Measurements from ENCODE around the gene SNAPC4.

The SNAPC4 gene

GRCh38 chr9:136401173-136401922, 1.4 kb upstream of the SNAPC4 start:
- Histone ChIP-seq H4K20me1 (peaks cover 18 to 64% (median 47%) of the 10 kb centered on the region in 11 experiments; a peak in 21 of 22 replicates), H3K4me2 (no peak overlapping the region), H3K4me3 (no peak overlapping the region), H3K4me1 (peaks cover 41 to 54% (median 49%) of the 10 kb centered on the region in 10 experiments), H3K9me3 (replicated peaks in 1 of 11) (no peaks in the 10 kb centered on the region), H3K36me3 (peaks cover 48 to 72% (median 61%) of the 10 kb centered on the region in 11 experiments), H3K9ac (peak overlapping the region in 8 of 11 experiments; percentile 26 to 95 (median 83); a peak in 9 of 22 replicates), H3K27me3 (no peaks in the 10 kb centered on the region), H3K27ac (peak overlapping the region in 1 of 11 experiments; percentile 87; a peak in 2 of 22 replicates)
- no peak for TF ChIP-seq Cebpa-rat (IDR thresholded peaks at IDR 0.05)

GRCh38 chr9:136399176-136400037, 563 bp downstream of the SNAPC4 start:
- H3K4me1 ChIP-seq = peaks cover 23 to 35% (median 32%) of the 10 kb centered on the region in 10 experiments
- no peaks in the 10 kb centered on the region for H3K27me3 ChIP-seq
- no peak for TF ChIP-seq Cebpa-rat (IDR thresholded peaks at IDR 0.05)
- H3K4me2 ChIP-seq = peak overlapping the region; percentile 86 to 100 (median 94)
- H3K27ac ChIP-seq = peak overlapping the region in 10 of 11 experiments; percentile 60 to 87 (median 76); a peak in 21 of 22 replicates
- peaks cover 8 to 66% (median 52%) of the 10 kb centered on the region in 11 experiments; a peak in 20 of 22 replicates for H4K20me1 ChIP-seq
- peak overlapping the region; percentile 84 to 100 (median 94) for H3K4me3 ChIP-seq
- H3K9ac ChIP-seq = peak overlapping the region; percentile 79 to 95 (median 85)
- H3K9me3 ChIP-seq (replicated peaks in 1 of 11) = no peaks in the 10 kb centered on the region
- peaks cover 49 to 73% (median 64%) of the 10 kb centered on the region in 11 experiments for H3K36me3 ChIP-seq

- Histone ChIP-seq H3K27ac (peak overlapping the region in 2 of 11 experiments; percentile 79 to 87; a peak in 4 of 22 replicates), H3K4me2 (peak overlapping the region; percentile 86 to 100 (median 94)), H3K4me3 (peak overlapping the region in 9 of 10 experiments; percentile 84 to 100 (median 94); a peak in 17 of 20 replicates), H3K9me3 (replicated peaks in 1 of 11) (no peaks in the 10 kb centered on the region), H3K36me3 (peaks cover 58 to 73% (median 67%) of the 10 kb centered on the region in 11 experiments), H3K4me1 (peaks cover 12 to 24% (median 20%) of the 10 kb centered on the region in 10 experiments), H3K27me3 (no peaks in the 10 kb centered on the region), H3K9ac (peak overlapping the region; percentile 79 to 95 (median 85)), H4K20me1 (peaks cover 0 to 68% (median 48%) of the 10 kb centered on the region in 11 experiments; a peak in 20 of 22 replicates)
- no peak for TF ChIP-seq Cebpa-rat (IDR thresholded peaks at IDR 0.05)
Observed at GRCh38 chr9:136398286-136398685, 1.7 kb downstream of the SNAPC4 start.

- Histone ChIP-seq H3K4me2 (peak overlapping the region in 1 of 11 experiments; percentile 92; a peak in 1 of 22 replicates), H3K27ac (no peak overlapping the region; a peak in 1 of 22 replicates), H3K27me3 (no peaks in the 10 kb centered on the region), H3K9me3 (replicated peaks in 1 of 11) (no peaks in the 10 kb centered on the region), H4K20me1 (peaks cover 0 to 74% (median 54%) of the 10 kb centered on the region in 11 experiments; a peak in 20 of 22 replicates), H3K36me3 (peaks cover 64 to 79% (median 73%) of the 10 kb centered on the region in 11 experiments), H3K4me3 (no peak overlapping the region), H3K9ac (peak overlapping the region in 10 of 11 experiments; percentile 25 to 95 (median 84); a peak in 18 of 22 replicates), H3K4me1 (peaks cover 11 to 24% (median 19%) of the 10 kb centered on the region in 10 experiments)
- TF ChIP-seq Cebpa-rat (IDR thresholded peaks at IDR 0.05) = no peak
Observed at GRCh38 chr9:136397643-136398042, 2.3 kb downstream of the SNAPC4 start.

GRCh38 chr9:136396219-136396515, 3.8 kb downstream of the SNAPC4 start:
- Histone ChIP-seq H3K9ac (0 out of 22 replicates have a peak overlapping the region, but pooled peaks of 1 of the 11 experiments have one; percentile 35), H3K36me3 (peaks cover 64 to 79% (median 73%) of the 10 kb centered on the region in 11 experiments), H3K27ac (no peak overlapping the region), H3K27me3 (no peaks in the 10 kb centered on the region), H3K9me3 (replicated peaks in 1 of 11) (no peaks in the 10 kb centered on the region), H3K4me3 (no peak overlapping the region), H3K4me2 (no peak overlapping the region), H3K4me1 (peaks cover 11 to 24% (median 19%) of the 10 kb centered on the region in 10 experiments), H4K20me1 (peaks cover 0 to 88% (median 67%) of the 10 kb centered on the region in 11 experiments; a peak in 20 of 22 replicates)
- TF ChIP-seq Cebpa-rat (IDR thresholded peaks at IDR 0.05) = no peak

- no peak for TF ChIP-seq Cebpa-rat (IDR thresholded peaks at IDR 0.05)
- H3K9me3 ChIP-seq (replicated peaks in 1 of 11) = no peaks in the 10 kb centered on the region
- no peak overlapping the region for H3K4me3 ChIP-seq
- H3K27me3 ChIP-seq = no peaks in the 10 kb centered on the region
- peaks cover 0 to 84% (median 71%) of the 10 kb centered on the region in 11 experiments; a peak in 20 of 22 replicates for H4K20me1 ChIP-seq
- peaks cover 65 to 81% (median 79%) of the 10 kb centered on the region in 11 experiments for H3K36me3 ChIP-seq
- H3K9ac ChIP-seq = no peak overlapping the region
- H3K4me2 ChIP-seq = no peak overlapping the region
- H3K27ac ChIP-seq = no peak overlapping the region
- H3K4me1 ChIP-seq = peaks cover 11 to 20% (median 17%) of the 10 kb centered on the region in 10 experiments
Observed at GRCh38 chr9:136395345-136396218, 4.4 kb downstream of the SNAPC4 start.

- Histone ChIP-seq H3K4me3 (no peak overlapping the region), H3K27me3 (no peaks in the 10 kb centered on the region), H3K9ac (peak overlapping the region in 1 of 11 experiments; percentile 8; a peak in 2 of 22 replicates), H3K4me1 (peaks cover 11 to 16% (median 13%) of the 10 kb centered on the region in 10 experiments), H3K9me3 (replicated peaks in 1 of 11) (no peaks in the 10 kb centered on the region), H3K4me2 (no peak overlapping the region), H3K27ac (no peak overlapping the region), H3K36me3 (peaks cover 66 to 87% (median 82%) of the 10 kb centered on the region in 11 experiments), H4K20me1 (peaks cover 0 to 85% (median 72%) of the 10 kb centered on the region in 11 experiments; a peak in 20 of 22 replicates)
- no peak for TF ChIP-seq Cebpa-rat (IDR thresholded peaks at IDR 0.05)
Observed at GRCh38 chr9:136395020-136395340, 5.0 kb downstream of the SNAPC4 start.
